ENCODE measurements around the gene ZNF660.
"Not testable (repeated sequence)": the region's sequence is repeated elsewhere in the genome, so short reads cannot be mapped to it uniquely, and the experiment has no call there.

ZNF660 gene

GRCh38 chr3:44571024-44571423 lies 13.7 kb upstream of the ZNF660 start:
- FAIRE-seq = no peak
- TF ChIP-seq POLR2AphosphoS5 (IDR thresholded peaks at IDR 0.05; ENCODE audit: low read depth, low read length) = no peak
- TF ChIP-seq POLR2A (IDR thresholded peaks at IDR 0.05; ENCODE audit: low read depth, low read length) = no peak
- no peak for TF ChIP-seq TAF1 (IDR thresholded peaks at IDR 0.05; ENCODE audit: low read depth, low read length)
- no peak for TF ChIP-seq PAX5 (IDR thresholded peaks at IDR 0.05; ENCODE audit: insufficient read depth, low read length, severe bottlenecking)
- TF ChIP-seq POU2F2 (IDR thresholded peaks at IDR 0.05; ENCODE audit: low read depth, low read length) = no peak
- TF ChIP-seq SPI1 (IDR thresholded peaks at IDR 0.05; ENCODE audit: low read depth, low read length) = no peak

GRCh38 chr3:44576613-44577012 lies 8.2 kb upstream of the ZNF660 start:
- no peak for TF ChIP-seq POU2F2 (IDR thresholded peaks at IDR 0.05; ENCODE audit: low read depth, low read length)
- FAIRE-seq = no peak
- DNase-seq (ENCODE audit: insufficient read length, low spot score) = no peak

More at GRCh38 chr3:44571024-44571423, 13.7 kb upstream of the ZNF660 start:
- no peak for DNase-seq (ENCODE audit: insufficient read length, low spot score)

- not testable (repeated sequence) for FAIRE-seq; DNase-seq (ENCODE audit: insufficient read length, low spot score)
Measured at GRCh38 chr3:44577354-44577952, 7.3 kb upstream of the ZNF660 start.

- FAIRE-seq; DNase-seq (ENCODE audit: insufficient read length, low spot score): not testable (repeated sequence)
Measured at GRCh38 chr3:44578316-44578715, 6.4 kb upstream of the ZNF660 start.

GRCh38 chr3:44578924-44579515 lies 5.7 kb upstream of the ZNF660 start:
- DNase-seq (ENCODE audit: insufficient read length, low spot score) = not testable (repeated sequence)

GRCh38 chr3:44579749-44580148 lies 5.0 kb upstream of the ZNF660 start:
- not testable (repeated sequence) for DNase-seq (ENCODE audit: insufficient read length, low spot score); FAIRE-seq

More at GRCh38 chr3:44578924-44579515, 5.7 kb upstream of the ZNF660 start:
- not testable (repeated sequence) for FAIRE-seq

- FAIRE-seq; DNase-seq (ENCODE audit: insufficient read length, low spot score): not testable (repeated sequence)
Measured at GRCh38 chr3:44580971-44581370, 3.8 kb upstream of the ZNF660 start.

- TF ChIP-seq PAX5 (IDR thresholded peaks at IDR 0.05; ENCODE audit: insufficient read depth, low read length, severe bottlenecking) = no peak
- no peak for TF ChIP-seq POLR2A (IDR thresholded peaks at IDR 0.05; ENCODE audit: low read depth, low read length)
- no peak for TF ChIP-seq SPI1 (IDR thresholded peaks at IDR 0.05; ENCODE audit: low read depth, low read length)
- no peak for TF ChIP-seq TAF1 (IDR thresholded peaks at IDR 0.05; ENCODE audit: low read depth, low read length)
- no peak for TF ChIP-seq POLR2AphosphoS5 (IDR thresholded peaks at IDR 0.05; ENCODE audit: low read depth, low read length)
- no peak for TF ChIP-seq POU2F2 (IDR thresholded peaks at IDR 0.05; ENCODE audit: low read depth, low read length)
- DNase-seq (ENCODE audit: insufficient read length, low spot score) (no peak), FAIRE-seq (no peak)
Measured at GRCh38 chr3:44596621-44597020, 11.9 kb downstream of the ZNF660 start.

- TF ChIP-seq SPI1 (IDR thresholded peaks at IDR 0.05; ENCODE audit: low read depth, low read length) (no peak), POLR2A (IDR thresholded peaks at IDR 0.05; ENCODE audit: low read depth, low read length) (no peak), TAF1 (IDR thresholded peaks at IDR 0.05; ENCODE audit: low read depth, low read length) (no peak), POLR2AphosphoS5 (IDR thresholded peaks at IDR 0.05; ENCODE audit: low read depth, low read length) (no peak), POU2F2 (IDR thresholded peaks at IDR 0.05; ENCODE audit: low read depth, low read length) (no peak), PAX5 (IDR thresholded peaks at IDR 0.05; ENCODE audit: insufficient read depth, low read length, severe bottlenecking) (no peak)
- no peak for FAIRE-seq
- DNase-seq (ENCODE audit: insufficient read length, low spot score) = no peak
Measured at GRCh38 chr3:44601749-44602148, 17.0 kb downstream of the ZNF660 start.

GRCh38 chr3:44612678-44613077 lies 27.9 kb downstream of the ZNF660 start:
- DNase-seq (ENCODE audit: insufficient read length, low spot score) (no peak), FAIRE-seq (no peak)
- TF ChIP-seq POU2F2 (IDR thresholded peaks at IDR 0.05; ENCODE audit: low read depth, low read length) (no peak), POLR2A (IDR thresholded peaks at IDR 0.05; ENCODE audit: low read depth, low read length) (no peak), PAX5 (IDR thresholded peaks at IDR 0.05; ENCODE audit: insufficient read depth, low read length, severe bottlenecking) (no peak), TAF1 (IDR thresholded peaks at IDR 0.05; ENCODE audit: low read depth, low read length) (no peak), POLR2AphosphoS5 (IDR thresholded peaks at IDR 0.05; ENCODE audit: low read depth, low read length) (no peak), SPI1 (IDR thresholded peaks at IDR 0.05; ENCODE audit: low read depth, low read length) (no peak)

- DNase-seq (ENCODE audit: insufficient read length, low spot score) (peak; percentile 52), FAIRE-seq (peak; percentile 80)
- TF ChIP-seq PAX5 (IDR thresholded peaks at IDR 0.05; ENCODE audit: insufficient read depth, low read length, severe bottlenecking) (no peak), SPI1 (IDR thresholded peaks at IDR 0.05; ENCODE audit: low read depth, low read length) (no peak), POU2F2 (IDR thresholded peaks at IDR 0.05; ENCODE audit: low read depth, low read length) (no peak; the same call in 1 of the 2 replicates), TAF1 (IDR thresholded peaks at IDR 0.05; ENCODE audit: low read depth, low read length) (peak; percentile 88; the same call in 1 of the 2 replicates), POLR2AphosphoS5 (IDR thresholded peaks at IDR 0.05; ENCODE audit: low read depth, low read length) (peak; percentile 82), POLR2A (IDR thresholded peaks at IDR 0.05; ENCODE audit: low read depth, low read length) (peak; percentile 70)
Measured at GRCh38 chr3:44624749-44625480, 40.2 kb downstream of the ZNF660 start, which contains the start of gene ZNF197. Gene ZNF197 (plus strand): TSS chr3:44625036. CDS start chr3:44629155, 4,119 bp downstream.

Measured in GM12891 (cell line).